Astrocyte (in vitro differentiated cells and primary cell): ENCODE measurements around the gene SDK1. TPM values are rescaled to one million over a fixed set of nuclear protein-coding genes. Genes with fewer than 3 reads are reported as not detected.

Experiments
- DNase-seq: peaks from one replicate; pipeline ENCODE4 v3.0.0-alpha.2; 2010; ENCODE audit warnings: low read depth
- FAIRE-seq: peaks from 2 replicates; lab custom pipeline; 2011; peaks lifted over from hg19 to GRCh38; lab: Jason Lieb, UNC
- H2AFZ ChIP-seq: 2 replicates; pipeline ENCODE4 v1.6.0; 2012; ENCODE audit warnings: low read depth, low read length, inconsistent platforms
- H3K27ac ChIP-seq: 2 replicates; pipeline ENCODE4 v1.5.1; 2011; ENCODE audit warnings: low read depth, low read length, inconsistent platforms
- H3K27me3 ChIP-seq: 2 replicates; pipeline ENCODE4 v1.6.0; 2011; ENCODE audit warnings: low read length, inconsistent platforms; ENCODE audit not compliant: insufficient read depth
- H3K36me3 ChIP-seq: 2 replicates; pipeline ENCODE4 v1.5.1; 2011; ENCODE audit warnings: low read length, inconsistent platforms; ENCODE audit not compliant: insufficient read depth
- H3K4me1 ChIP-seq: 2 replicates; pipeline ENCODE4 v1.5.1; 2011; ENCODE audit warnings: low read length, inconsistent platforms; ENCODE audit not compliant: insufficient read depth
- H3K4me2 ChIP-seq: 2 replicates; pipeline ENCODE4 v1.6.0; 2012; ENCODE audit warnings: low read length, inconsistent platforms
- H3K4me3 ChIP-seq: 2 replicates; pipeline ENCODE4 v1.5.1; 2011; ENCODE audit warnings: low read depth, mild to moderate bottlenecking, low read length, inconsistent platforms; ENCODE audit not compliant: insufficient read depth
- H3K79me2 ChIP-seq: 2 replicates; pipeline ENCODE4 v1.6.0; 2012; ENCODE audit warnings: mild to moderate bottlenecking, low read length, inconsistent platforms; ENCODE audit not compliant: insufficient read depth
- H3K9ac ChIP-seq: 2 replicates; pipeline ENCODE4 v1.6.0; 2012; ENCODE audit warnings: mild to moderate bottlenecking, low read length, inconsistent platforms
- H3K9me3 ChIP-seq: 2 replicates; pipeline ENCODE4 v1.5.1; 2012; ENCODE audit warnings: low read depth, mild to moderate bottlenecking, low read length, inconsistent platforms; ENCODE audit not compliant: insufficient read depth
- H4K20me1 ChIP-seq: 2 replicates; pipeline ENCODE4 v1.6.0; 2012; ENCODE audit warnings: low read length, inconsistent platforms; ENCODE audit not compliant: insufficient read depth
- H3K27ac Mint-ChIP-seq: one replicate; pipeline ENCODE4 v1.8.0; 2021; ENCODE audit warnings: mild to moderate bottlenecking, mixed read lengths; ENCODE audit not compliant: unreplicated experiment
- H3K27me3 Mint-ChIP-seq: one replicate; pipeline ENCODE4 v1.8.0; 2021; ENCODE audit warnings: low read depth, mixed read lengths; ENCODE audit not compliant: unreplicated experiment
- H3K36me3 Mint-ChIP-seq: one replicate; pipeline ENCODE4 v1.8.0; 2021; ENCODE audit warnings: low read depth, mixed read lengths; ENCODE audit not compliant: unreplicated experiment
- H3K4me1 Mint-ChIP-seq: one replicate; pipeline ENCODE4 v1.8.0; 2021; ENCODE audit warnings: low read depth, mixed read lengths; ENCODE audit not compliant: unreplicated experiment
- H3K4me3 Mint-ChIP-seq: one replicate; pipeline ENCODE4 v1.8.0; 2021; ENCODE audit warnings: mild to moderate bottlenecking, moderate library complexity, mixed read lengths; ENCODE audit not compliant: unreplicated experiment
- H3K9me3 Mint-ChIP-seq: one replicate; pipeline ENCODE4 v1.8.0; 2021; ENCODE audit warnings: mild to moderate bottlenecking, mixed read lengths; ENCODE audit not compliant: unreplicated experiment
- CTCF ChIP-seq: IDR thresholded peaks from 2 replicates; pipeline ENCODE4 v1.5.1; 2011; ENCODE audit warnings: low read depth, mild to moderate bottlenecking, inconsistent platforms, low read length, moderate library complexity; ENCODE audit not compliant: insufficient read depth
- EZH2 ChIP-seq: IDR thresholded peaks from 2 replicates; pipeline ENCODE4 v1.6.1; 2012; ENCODE audit warnings: mild to moderate bottlenecking, low read length, inconsistent platforms; ENCODE audit not compliant: insufficient read depth
- total RNA-seq: library from RNA; stranded (reverse); gene quantifications from 2 replicates; pipeline ENCODE4 v1.2.1, GENCODE V29; 2021

SDK1 gene
- total RNA-seq, 1 donor from 2014 or later: 4.2 TPM

GRCh38 chr7:3897430-3898372, 596.6 kb downstream of the SDK1 start:
- Histone ChIP-seq H3K4me2 (no peak overlapping the region), H3K27me3 (no peaks in the 10 kb centered on the region), H3K36me3 (no peaks in the 10 kb centered on the region), H3K9ac (no peak overlapping the region), H3K4me1 (no peaks in the 10 kb centered on the region), H3K4me3 (no peak overlapping the region), H4K20me1 (no peaks in the 10 kb centered on the region), H3K9me3 (no peaks in the 10 kb centered on the region), H3K27ac (no peak overlapping the region), H3K79me2 (no peaks in the 10 kb centered on the region), H2AFZ (no peak overlapping the region)
- no peak overlapping the region for H3K4me3 Mint-ChIP-seq
- FAIRE-seq: no peak
- no peak overlapping the region for H3K27ac Mint-ChIP-seq
- no peaks in the 10 kb centered on the region for H3K36me3 Mint-ChIP-seq
- TF ChIP-seq CTCF: peak; percentile 83
- no peak for TF ChIP-seq EZH2
- no peaks in the 10 kb centered on the region for H3K9me3 Mint-ChIP-seq
- H3K4me1 Mint-ChIP-seq: no peaks in the 10 kb centered on the region
- DNase-seq: peak; percentile 22
- peaks cover 4% of the 10 kb centered on the region for H3K27me3 Mint-ChIP-seq

- Mint-ChIP-seq H3K27ac (no peak overlapping the region), H3K9me3 (no peaks in the 10 kb centered on the region), H3K27me3 (no peaks in the 10 kb centered on the region), H3K4me3 (no peak overlapping the region), H3K4me1 (no peaks in the 10 kb centered on the region), H3K36me3 (no peaks in the 10 kb centered on the region)
- H3K4me3 ChIP-seq: no peak overlapping the region
- no peak overlapping the region for H3K9ac ChIP-seq
- H3K79me2 ChIP-seq: no peaks in the 10 kb centered on the region
- H3K27ac ChIP-seq: no peak overlapping the region
- no peak overlapping the region for H3K4me2 ChIP-seq
- H2AFZ ChIP-seq: no peak overlapping the region
- H3K9me3 ChIP-seq: no peaks in the 10 kb centered on the region
- DNase-seq (no peak), FAIRE-seq (no peak)
- H3K36me3 ChIP-seq: no peaks in the 10 kb centered on the region
- H3K27me3 ChIP-seq: no peaks in the 10 kb centered on the region
- no peaks in the 10 kb centered on the region for H3K4me1 ChIP-seq
- no peaks in the 10 kb centered on the region for H4K20me1 ChIP-seq
- TF ChIP-seq CTCF (no peak), EZH2 (no peak)
Observed at GRCh38 chr7:3899559-3899991, 598.5 kb downstream of the SDK1 start.

GRCh38 chr7:3908153-3908552, 607.1 kb downstream of the SDK1 start:
- Histone ChIP-seq H3K9me3 (no peaks in the 10 kb centered on the region), H2AFZ (no peak overlapping the region), H3K4me2 (no peak overlapping the region), H3K79me2 (no peaks in the 10 kb centered on the region), H3K4me1 (peaks cover 10% of the 10 kb centered on the region), H3K27me3 (no peaks in the 10 kb centered on the region), H4K20me1 (no peaks in the 10 kb centered on the region), H3K36me3 (no peaks in the 10 kb centered on the region), H3K27ac (no peak overlapping the region), H3K9ac (no peak overlapping the region), H3K4me3 (no peak overlapping the region)
- H3K4me1 Mint-ChIP-seq: peaks cover 16% of the 10 kb centered on the region
- no peaks in the 10 kb centered on the region for H3K9me3 Mint-ChIP-seq
- H3K27ac Mint-ChIP-seq: no peak overlapping the region
- DNase-seq (no peak), FAIRE-seq (no peak)
- H3K36me3 Mint-ChIP-seq: no peaks in the 10 kb centered on the region
- no peak overlapping the region for H3K4me3 Mint-ChIP-seq
- no peak for TF ChIP-seq EZH2
- no peak for TF ChIP-seq CTCF
- H3K27me3 Mint-ChIP-seq: no peaks in the 10 kb centered on the region
